K562 (cell line): Measurements from ENCODE around the gene MOB1A. TPM values are rescaled to one million over a fixed set of nuclear protein-coding genes. Genes with fewer than 3 reads are reported as not detected.

Source experiments
- CHD2 ChIP-seq: IDR thresholded peaks from 2 replicates; pipeline ENCODE4 v1.6.1; 2011; ENCODE audit warnings: low read depth, low read length
- EP400 ChIP-seq: fragments of 450-650 bp; IDR thresholded peaks from 2 replicates; pipeline ENCODE4 v1.6.1; 2017; ENCODE audit warnings: antibody characterized with exemption, mild to moderate bottlenecking, moderate library complexity
- ESRRA ChIP-seq: fragments of 450-650 bp; IDR thresholded peaks from 2 replicates; pipeline ENCODE4 v1.6.1; 2014; ENCODE audit warnings: low read depth, mild to moderate bottlenecking, moderate library complexity, borderline replicate concordance
- RAD21 ChIP-seq, 2 experiments: fragments of 250-450 bp in 1 of 2; fragments of 450-650 bp in 1 of 2; sonication (Bioruptor Pico) in 1 of 2; formaldehyde crosslinking in 1 of 2; IDR thresholded peaks in 1 of 2; conservative IDR thresholded peaks in 1 of 2; 2 replicates each; pipeline versions ENCODE4 v1.4.0 to v1.8.0; 2020 to 2022; ENCODE audit warnings: mild to moderate bottlenecking in 2 of 2, moderate library complexity in 1 of 2
- SP1 ChIP-seq: sonication (generic); formaldehyde crosslinking; IDR thresholded peaks from 2 replicates; pipeline ENCODE4 v1.8.1; 2022; ENCODE audit warnings: mild to moderate bottlenecking, missing genetic modification reagents
- ZNF764 ChIP-seq: fragments of 250-450 bp; sonication (Bioruptor Pico); IDR thresholded peaks from 2 replicates; pipeline ENCODE4 v1.4.0; 2020; ENCODE audit warnings: low read depth, mild to moderate bottlenecking, moderate library complexity
- polyA plus RNA-seq, 8 experiments: library from polyadenylated mRNA; depleted of rRNA in 4 of 8; stranded (reverse) in 5 of 8; unstranded in 3 of 8; fragments of >200 nt; fragmentation: Nextera tagmentation in 2 of 8; fragmentation: Illumina TruSeq in 1 of 8; extraction: Ambion mirVana in 2 of 8; extraction: Trizol in 1 of 8; gene quantifications; 2 replicates each; pipeline versions ENCODE4 v1.2.1 to v1.2.3, GENCODE V29; 2011 to 2014; ENCODE audit warnings: inconsistent platforms in 1 of 8, missing spikeins in 1 of 8
- total RNA-seq, 7 experiments: library from RNA; depleted of rRNA in 6 of 7; stranded (reverse); fragments of >200 nt in 6 of 7; fragmentation: Illumina TruSeq in 2 of 7; extraction: Trizol in 2 of 7; gene quantifications; 2 replicates each; pipeline versions ENCODE4 v1.2.1 to v1.2.3, GENCODE V29; 2011 to 2021; ENCODE audit warnings: low replicate concordance in 1 of 7
- TF ChIP-seq, protein P1 (sequence below): fragments of 250-450 bp; sonication (Bioruptor Pico); IDR thresholded peaks from 2 replicates; pipeline ENCODE4 v1.4.0; 2020
- TF ChIP-seq, protein P2 (sequence below): fragments of 450-650 bp; IDR thresholded peaks from 2 replicates; pipeline ENCODE4 v1.6.1; 2017; ENCODE audit warnings: mild to moderate bottlenecking, moderate library complexity
- TF ChIP-seq, protein P3 (sequence below), 2 experiments: IDR thresholded peaks; 2 replicates each; pipeline ENCODE4 v1.6.1; 2011; ENCODE audit warnings: borderline replicate concordance in 1 of 2, control low read depth in 1 of 2, low read depth in 1 of 2, low read length in 1 of 2, mild to moderate bottlenecking in 1 of 2, mixed read lengths in 1 of 2, moderate library complexity in 1 of 2; ENCODE audit not compliant: insufficient read depth in 1 of 2, insufficient read length in 1 of 2, poor library complexity in 1 of 2, severe bottlenecking in 1 of 2; ENCODE audit errors: extremely low read depth in 1 of 2

Gene MOB1A
- total and polyA plus RNA-seq, 9 of the 15 experiments (the other 6 are each of a cell fraction or from before 2014, with no cell fraction given): 24.8 to 100 (median 60.2) TPM

DNA sequence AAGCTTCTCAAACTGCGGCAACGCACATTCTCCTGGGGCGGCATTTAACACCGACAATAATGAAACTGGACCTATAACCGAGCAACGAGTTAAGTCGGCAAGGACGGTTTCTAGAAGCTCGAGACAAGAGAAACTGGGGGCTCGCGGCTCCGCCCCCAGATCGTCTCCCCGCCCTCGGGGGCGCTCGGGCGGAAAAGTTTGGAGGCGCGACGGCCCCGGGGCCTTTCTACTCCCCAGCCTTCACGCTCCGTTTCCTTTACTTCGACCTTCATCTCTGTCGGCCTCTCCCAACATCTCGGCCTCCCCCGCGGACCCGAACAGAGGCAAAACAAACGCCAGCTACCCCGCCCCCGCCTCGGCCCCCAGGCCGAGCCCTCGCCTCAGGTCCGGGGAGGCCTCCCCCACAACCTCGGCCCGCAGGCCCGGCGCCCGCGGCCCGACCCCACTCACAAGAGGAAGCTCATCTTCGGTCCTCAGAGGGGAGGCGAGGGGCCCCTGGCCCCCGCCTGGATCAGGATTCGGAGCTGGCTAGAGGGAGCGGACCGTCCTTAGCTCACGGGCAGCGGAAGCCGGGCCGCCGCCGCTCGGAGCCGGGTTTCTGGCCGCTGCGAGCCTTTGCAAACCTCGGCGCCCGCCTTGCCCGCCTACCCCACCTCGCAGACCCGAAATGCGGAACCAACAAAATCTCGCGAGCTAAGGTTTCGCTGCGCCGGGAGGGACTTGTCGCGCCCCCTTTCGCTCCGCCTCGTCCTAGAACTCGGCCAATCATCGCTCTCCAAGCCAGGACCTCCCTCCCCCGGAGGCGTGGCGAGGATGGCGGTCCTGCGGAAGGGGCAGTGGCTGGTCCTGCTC lies at the start of gene MOB1A (continued):
- TF ChIP-seq, protein P1, sequence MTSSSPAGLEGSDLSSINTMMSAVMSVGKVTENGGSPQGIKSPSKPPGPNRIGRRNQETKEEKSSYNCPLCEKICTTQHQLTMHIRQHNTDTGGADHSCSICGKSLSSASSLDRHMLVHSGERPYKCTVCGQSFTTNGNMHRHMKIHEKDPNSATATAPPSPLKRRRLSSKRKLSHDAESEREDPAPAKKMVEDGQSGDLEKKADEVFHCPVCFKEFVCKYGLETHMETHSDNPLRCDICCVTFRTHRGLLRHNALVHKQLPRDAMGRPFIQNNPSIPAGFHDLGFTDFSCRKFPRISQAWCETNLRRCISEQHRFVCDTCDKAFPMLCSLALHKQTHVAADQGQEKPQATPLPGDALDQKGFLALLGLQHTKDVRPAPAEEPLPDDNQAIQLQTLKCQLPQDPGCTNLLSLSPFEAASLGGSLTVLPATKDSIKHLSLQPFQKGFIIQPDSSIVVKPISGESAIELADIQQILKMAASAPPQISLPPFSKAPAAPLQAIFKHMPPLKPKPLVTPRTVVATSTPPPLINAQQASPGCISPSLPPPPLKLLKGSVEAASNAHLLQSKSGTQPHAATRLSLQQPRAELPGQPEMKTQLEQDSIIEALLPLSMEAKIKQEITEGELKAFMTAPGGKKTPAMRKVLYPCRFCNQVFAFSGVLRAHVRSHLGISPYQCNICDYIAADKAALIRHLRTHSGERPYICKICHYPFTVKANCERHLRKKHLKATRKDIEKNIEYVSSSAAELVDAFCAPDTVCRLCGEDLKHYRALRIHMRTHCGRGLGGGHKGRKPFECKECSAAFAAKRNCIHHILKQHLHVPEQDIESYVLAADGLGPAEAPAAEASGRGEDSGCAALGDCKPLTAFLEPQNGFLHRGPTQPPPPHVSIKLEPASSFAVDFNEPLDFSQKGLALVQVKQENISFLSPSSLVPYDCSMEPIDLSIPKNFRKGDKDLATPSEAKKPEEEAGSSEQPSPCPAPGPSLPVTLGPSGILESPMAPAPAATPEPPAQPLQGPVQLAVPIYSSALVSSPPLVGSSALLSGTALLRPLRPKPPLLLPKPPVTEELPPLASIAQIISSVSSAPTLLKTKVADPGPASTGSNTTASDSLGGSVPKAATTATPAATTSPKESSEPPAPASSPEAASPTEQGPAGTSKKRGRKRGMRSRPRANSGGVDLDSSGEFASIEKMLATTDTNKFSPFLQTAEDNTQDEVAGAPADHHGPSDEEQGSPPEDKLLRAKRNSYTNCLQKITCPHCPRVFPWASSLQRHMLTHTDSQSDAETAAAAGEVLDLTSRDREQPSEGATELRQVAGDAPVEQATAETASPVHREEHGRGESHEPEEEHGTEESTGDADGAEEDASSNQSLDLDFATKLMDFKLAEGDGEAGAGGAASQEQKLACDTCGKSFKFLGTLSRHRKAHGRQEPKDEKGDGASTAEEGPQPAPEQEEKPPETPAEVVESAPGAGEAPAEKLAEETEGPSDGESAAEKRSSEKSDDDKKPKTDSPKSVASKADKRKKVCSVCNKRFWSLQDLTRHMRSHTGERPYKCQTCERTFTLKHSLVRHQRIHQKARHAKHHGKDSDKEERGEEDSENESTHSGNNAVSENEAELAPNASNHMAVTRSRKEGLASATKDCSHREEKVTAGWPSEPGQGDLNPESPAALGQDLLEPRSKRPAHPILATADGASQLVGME (CRISPR knock-in tag): peak; percentile 12; the same call in 1 of the 2 replicates
- TF ChIP-seq, protein P2, sequence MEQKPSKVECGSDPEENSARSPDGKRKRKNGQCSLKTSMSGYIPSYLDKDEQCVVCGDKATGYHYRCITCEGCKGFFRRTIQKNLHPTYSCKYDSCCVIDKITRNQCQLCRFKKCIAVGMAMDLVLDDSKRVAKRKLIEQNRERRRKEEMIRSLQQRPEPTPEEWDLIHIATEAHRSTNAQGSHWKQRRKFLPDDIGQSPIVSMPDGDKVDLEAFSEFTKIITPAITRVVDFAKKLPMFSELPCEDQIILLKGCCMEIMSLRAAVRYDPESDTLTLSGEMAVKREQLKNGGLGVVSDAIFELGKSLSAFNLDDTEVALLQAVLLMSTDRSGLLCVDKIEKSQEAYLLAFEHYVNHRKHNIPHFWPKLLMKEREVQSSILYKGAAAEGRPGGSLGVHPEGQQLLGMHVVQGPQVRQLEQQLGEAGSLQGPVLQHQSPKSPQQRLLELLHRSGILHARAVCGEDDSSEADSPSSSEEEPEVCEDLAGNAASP: no peak
- peak in 1 of 2 experiments; percentile 12; a peak in 1 of 4 replicates for TF ChIP-seq RAD21 (CRISPR knock-in tag; conservative IDR thresholded peaks at IDR 0.05 in 1 of 2, IDR thresholded peaks at IDR 0.05 in 1 of 2)
- no peak for TF ChIP-seq ZNF764 (CRISPR knock-in tag)
- peak; percentile 68 for TF ChIP-seq EP400
- TF ChIP-seq CHD2: peak; percentile 97
- TF ChIP-seq, protein P3, sequence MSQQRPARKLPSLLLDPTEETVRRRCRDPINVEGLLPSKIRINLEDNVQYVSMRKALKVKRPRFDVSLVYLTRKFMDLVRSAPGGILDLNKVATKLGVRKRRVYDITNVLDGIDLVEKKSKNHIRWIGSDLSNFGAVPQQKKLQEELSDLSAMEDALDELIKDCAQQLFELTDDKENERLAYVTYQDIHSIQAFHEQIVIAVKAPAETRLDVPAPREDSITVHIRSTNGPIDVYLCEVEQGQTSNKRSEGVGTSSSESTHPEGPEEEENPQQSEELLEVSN (IDR thresholded peaks at IDR 0.05; ENCODE audit: borderline replicate concordance in 1 of 2, extremely low read depth in 1 of 2, insufficient read depth in 1 of 2, insufficient read length in 1 of 2, low read depth in 1 of 2, low read length in 1 of 2, poor library complexity in 1 of 2, severe bottlenecking in 1 of 2): peak; percentile 43 to 68
- 0 out of 2 replicates have a peak, but pooled peaks have one; percentile 29 for TF ChIP-seq ESRRA
- peak; percentile 56 for TF ChIP-seq SP1 (CRISPR knock-in tag)
